Peyer's patch (tissue), 4 donors: Measurements from ENCODE around the gene ACCS.

Experiments
- POLR2A ChIP-seq, 2 donors: fragments of 450-650 bp; IDR thresholded peaks; one replicate each; pipeline ENCODE4 v1.5.1; 2017; ENCODE audit warnings: antibody characterized with exemption in 2 of 2, mild to moderate bottlenecking in 2 of 2, moderate library complexity in 2 of 2
- TF ChIP-seq, protein P1 (sequence below), 6 experiments: fragments of 450-650 bp in 4 of 6; fragments of 200-600 bp in 2 of 6; sonication (generic) in 1 of 6; IDR thresholded peaks; one replicate each; pipeline ENCODE4 v1.5.1; 2017 to 2019; ENCODE audit warnings: antibody characterized with exemption in 6 of 6, mild to moderate bottlenecking in 3 of 6, moderate library complexity in 1 of 6

GRCh38 chr11:44046182-44046581, 19.9 kb upstream of the ACCS start:
- TF ChIP-seq POLR2A (IDR thresholded peaks at IDR 0.05) = no peak
- TF ChIP-seq, protein P1, sequence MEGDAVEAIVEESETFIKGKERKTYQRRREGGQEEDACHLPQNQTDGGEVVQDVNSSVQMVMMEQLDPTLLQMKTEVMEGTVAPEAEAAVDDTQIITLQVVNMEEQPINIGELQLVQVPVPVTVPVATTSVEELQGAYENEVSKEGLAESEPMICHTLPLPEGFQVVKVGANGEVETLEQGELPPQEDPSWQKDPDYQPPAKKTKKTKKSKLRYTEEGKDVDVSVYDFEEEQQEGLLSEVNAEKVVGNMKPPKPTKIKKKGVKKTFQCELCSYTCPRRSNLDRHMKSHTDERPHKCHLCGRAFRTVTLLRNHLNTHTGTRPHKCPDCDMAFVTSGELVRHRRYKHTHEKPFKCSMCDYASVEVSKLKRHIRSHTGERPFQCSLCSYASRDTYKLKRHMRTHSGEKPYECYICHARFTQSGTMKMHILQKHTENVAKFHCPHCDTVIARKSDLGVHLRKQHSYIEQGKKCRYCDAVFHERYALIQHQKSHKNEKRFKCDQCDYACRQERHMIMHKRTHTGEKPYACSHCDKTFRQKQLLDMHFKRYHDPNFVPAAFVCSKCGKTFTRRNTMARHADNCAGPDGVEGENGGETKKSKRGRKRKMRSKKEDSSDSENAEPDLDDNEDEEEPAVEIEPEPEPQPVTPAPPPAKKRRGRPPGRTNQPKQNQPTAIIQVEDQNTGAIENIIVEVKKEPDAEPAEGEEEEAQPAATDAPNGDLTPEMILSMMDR (IDR thresholded peaks at IDR 0.05) = no peak
